NCI-H2107 treated with DMSO at 0.1 percent for 48 hours (cell line): ENCODE measurements around the gene SNX25.
A peak's percentile ranks its signal among the peaks of the same experiment; 100 is the strongest.

Experiments used
- DNase-seq: peaks from one replicate; lab custom pipeline; 2025; ENCODE audit not compliant: unreplicated experiment; lab: John Stamatoyannopoulos, UW

The SNX25 gene

DNA sequence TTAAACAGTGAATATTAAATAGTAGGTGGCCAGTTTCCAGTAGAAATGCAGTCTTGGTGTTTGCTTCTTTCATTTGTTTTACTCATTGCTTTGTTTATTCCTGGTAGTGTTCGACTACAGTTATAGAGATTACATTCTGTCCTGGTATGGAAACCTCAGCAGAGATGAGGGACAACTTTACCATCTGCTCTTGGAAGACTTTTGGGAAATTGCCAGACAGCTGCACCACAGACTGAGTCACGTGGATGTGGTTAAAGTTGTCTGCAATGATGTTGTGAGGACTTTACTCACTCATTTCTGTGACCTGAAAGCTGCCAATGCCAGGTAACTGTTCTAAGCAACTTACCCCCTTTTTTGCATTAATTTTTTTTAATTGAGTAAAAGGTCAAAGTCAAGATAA lies 49.3 kb downstream of the SNX25 start:
- DNase-seq: peak; percentile 12

DNA sequence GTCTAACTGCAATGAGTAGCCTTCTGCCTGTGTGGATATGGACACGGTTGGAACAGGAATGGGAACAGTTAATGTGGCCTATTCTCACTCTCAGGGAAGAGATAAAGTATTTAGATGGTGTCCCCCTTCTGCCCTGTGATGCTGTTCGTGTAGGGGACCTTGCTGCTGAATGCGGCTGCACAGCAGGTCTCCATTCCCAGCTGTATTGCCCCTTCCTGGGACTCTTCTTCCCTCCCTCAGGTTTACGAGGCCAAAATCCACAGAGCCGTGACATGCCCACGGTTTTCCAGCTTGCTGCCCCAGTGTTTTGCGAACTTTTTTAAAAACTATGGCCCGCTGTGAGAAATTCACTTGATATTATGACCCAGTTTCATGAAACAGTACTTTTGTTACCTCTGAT lies 50.3 kb downstream of the SNX25 start:
- DNase-seq: no peak

DNA sequence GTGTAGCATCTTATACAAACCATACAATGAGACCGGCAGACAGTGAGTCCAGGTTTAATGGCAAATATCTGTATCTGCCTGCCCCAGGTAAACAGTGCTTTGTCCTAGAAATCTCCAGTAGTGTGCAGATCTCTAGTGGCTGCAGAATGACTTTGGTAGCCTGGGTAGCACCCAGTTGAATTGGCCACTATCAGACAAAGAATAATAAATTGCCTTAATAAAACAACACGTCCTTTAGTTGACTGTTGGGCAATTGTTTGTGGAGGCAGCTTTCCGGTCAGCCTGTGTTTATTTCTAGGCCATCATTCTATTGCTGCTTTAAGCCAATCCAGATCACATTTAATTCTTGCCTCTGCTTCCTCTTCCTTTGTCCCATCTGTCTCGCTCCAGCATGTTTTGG lies 52.5 kb downstream of the SNX25 start:
- no peak for DNase-seq

DNA sequence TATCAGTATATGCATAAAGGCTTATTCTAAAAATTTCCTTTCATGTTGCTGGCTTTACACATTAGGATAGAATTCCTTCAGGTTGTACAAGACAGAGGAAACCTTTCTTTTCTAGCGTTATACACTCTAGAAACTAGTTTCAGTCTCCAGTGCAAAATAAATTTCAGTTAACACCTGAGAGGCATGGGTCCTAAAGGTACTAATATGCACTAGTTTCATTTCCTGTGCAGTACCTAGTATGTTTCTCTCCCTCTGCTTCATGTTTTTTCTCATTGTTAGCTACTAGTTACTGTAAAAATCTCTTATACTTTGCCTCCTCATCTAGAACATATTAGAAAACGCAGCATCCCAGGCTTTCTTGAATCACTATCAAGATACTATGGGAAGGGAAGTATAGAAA lies 54.0 kb downstream of the SNX25 start:
- no peak for DNase-seq

DNA sequence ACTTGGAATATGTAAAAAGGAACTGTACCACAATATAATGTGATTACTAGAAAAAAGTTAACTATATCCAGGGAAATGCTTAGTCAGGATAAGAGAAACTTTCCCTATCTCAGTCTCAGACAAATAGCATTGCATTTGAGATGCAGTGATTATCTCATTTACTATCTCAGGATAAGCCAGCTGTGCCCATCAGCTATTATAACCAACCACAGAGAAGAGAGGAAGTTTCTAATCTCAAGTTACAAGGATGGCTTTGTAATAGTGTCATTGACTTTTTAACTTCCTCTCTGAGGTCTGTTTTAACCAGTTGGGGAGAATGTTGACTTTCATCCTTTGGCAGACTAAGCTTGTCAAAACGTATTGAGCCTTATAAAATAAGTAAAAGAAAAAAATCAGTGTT lies 56.5 kb downstream of the SNX25 start:
- DNase-seq: no peak

DNA sequence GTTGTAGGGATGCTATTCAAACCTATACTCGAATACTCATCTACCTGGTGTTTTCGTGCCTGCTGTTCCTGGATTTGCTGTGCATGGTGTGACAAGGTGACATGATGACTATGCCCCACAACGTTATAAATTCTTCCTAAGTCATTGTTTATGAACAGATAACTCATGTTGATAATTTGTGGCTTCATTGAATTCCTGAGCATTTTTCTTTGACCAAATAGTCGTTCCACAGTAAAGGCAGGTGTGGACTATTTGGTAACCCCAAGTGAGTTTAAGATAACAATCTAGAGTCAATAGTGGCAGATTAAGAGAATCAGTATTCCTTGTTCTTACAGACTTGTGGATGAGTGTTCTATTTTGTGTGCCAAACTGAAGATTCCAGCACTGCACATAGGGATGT lies 59.9 kb downstream of the SNX25 start:
- DNase-seq: no peak

DNA sequence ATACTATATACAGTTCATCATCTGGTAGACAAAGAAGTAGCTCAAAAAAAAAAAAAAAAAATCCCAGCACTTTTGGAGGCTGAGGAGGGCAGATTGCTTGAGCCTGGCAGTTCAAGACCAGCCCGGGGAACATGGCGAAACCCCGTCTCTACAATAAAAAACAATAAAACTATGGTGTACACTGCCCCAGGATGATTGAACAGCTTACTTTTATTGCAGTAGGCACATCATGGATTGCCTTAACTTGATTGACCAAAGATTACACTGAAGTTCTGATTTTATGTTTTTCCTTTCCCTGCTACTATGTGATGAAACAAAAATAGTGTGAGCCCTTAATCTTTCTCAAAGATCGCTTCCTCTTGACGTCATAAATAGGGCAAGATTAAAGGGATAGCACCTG lies 60.6 kb downstream of the SNX25 start:
- DNase-seq: no peak

DNA sequence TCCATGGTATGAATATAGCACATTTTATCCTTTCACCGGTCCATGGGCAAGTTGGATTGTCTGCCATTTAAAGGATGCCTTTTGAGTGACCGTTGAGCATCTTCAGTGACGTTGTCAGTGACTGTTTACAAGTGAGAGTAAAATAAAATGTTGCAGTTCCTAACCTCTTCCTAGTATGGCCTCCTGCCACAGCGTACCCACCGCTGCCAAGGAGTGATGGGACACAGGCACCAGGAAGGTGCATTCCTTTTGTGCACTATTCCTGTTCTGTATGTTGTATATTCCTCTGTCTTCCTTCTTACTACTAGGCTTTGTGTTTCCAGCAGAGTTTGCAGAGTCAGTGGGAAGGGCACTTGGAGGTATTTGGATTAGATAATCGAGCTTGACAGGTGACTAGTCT lies 61.5 kb downstream of the SNX25 start:
- no peak for DNase-seq

DNA sequence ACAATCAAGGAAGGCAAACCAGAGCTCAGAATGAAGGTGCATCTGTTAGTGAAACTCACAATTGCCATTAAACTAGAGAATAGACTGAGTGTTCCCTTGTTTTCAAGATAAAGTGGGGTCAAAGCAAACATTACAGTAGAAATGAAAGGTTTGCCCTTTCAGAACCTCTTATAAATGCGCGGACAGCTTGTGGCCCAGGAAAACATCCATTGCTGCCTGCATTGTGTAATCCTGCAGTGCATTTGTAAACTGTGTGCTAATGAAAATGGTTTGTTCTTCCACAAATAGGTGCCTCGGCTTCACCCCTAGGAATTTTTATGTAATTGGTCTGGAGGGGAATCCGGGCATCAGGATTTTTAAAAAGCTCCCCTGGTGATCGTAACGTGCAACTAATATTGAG lies 62.8 kb downstream of the SNX25 start:
- no peak for DNase-seq

DNA sequence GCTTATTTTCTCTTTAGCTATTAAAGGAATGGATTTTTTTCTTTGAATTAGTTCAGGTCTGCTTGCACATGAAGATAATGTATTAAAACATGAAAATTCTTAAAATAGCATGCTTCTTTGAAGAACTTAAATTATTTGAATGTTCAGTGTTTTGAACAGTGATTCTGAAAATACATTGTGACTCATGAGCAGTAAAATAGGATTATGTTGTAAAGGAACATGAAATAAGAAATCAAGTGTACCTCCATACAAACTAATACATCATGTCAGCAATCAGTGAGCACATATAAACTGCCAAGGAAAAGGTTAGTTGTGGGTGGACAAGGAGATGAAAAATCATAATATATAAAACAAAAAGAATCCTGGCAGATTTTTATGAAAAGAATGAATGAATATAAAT lies 66.1 kb downstream of the SNX25 start:
- DNase-seq: no peak

DNA sequence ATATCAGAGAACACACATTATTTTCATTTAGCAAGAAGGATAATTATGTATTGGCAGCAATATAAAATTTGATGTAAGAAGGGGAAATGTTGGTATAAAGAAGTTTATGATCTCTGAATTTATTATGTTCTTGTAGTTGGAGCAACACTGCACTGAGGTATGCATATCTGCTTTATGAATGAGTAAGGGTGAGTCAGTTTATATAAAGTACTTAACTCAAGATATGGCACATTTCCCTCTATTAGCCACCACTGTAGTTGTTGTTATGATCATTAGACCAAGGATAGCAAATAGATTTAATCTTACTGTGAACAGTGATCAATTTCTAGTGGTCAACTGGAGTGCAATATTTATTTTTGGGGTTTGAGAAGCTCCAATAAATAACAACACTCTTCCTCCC lies 66.6 kb downstream of the SNX25 start:
- no peak for DNase-seq

DNA sequence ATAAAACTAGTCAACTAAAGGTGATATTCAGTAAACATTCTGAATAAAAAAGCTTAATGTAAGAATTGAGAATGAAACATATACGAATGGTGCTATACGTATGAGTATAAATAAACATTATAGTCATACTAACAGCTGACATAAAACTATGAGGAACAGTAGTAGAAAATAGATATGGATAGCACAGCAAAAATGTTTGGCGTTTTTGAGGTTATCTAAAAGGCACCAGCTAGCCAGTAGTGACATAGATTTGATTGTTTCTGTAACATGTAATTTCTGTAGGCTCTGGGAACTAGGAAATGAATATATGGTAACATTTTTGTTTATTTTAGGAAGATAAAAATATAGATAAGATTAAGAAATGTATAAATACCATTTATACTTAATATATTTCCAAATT lies 69.3 kb downstream of the SNX25 start:
- no peak for DNase-seq

DNA sequence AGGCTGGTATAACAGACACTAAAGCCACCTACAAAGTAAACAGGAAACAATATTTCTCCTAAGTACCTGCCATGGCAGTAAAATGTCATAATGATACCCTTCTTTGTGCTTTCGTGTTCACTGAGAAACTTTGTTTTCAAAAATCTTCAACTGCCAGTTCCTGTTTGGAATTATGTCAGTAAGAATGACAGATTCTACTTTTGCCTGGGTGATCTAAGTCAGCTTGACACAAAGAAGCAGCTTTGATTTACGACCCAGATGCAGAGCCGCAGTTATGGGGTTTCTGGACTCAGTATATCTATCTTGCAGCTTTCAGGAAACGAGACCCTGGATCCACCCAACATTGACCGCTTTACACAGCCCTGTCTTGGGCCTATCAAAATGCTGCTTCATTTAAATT lies 71.2 kb downstream of the SNX25 start:
- peak; percentile 3 for DNase-seq

DNA sequence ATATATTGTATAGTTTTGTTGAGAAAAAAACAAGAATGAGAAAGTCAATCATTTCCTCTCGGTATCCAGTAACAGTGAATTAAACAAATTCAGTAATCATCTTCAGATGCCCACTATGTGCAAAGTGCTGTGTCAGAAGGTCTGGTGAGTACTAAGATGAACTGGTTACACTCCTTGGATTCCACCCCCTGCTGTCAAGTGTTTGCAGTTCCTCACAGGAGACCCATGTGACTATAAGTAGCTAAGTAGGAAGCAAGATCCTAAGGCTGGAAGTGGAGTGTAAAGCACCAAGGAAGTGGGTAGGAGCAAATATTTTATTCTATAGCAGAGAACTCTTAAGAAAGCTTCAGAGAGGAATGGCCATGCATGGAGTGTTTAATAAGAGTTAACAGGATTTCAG lies 73.6 kb downstream of the SNX25 start:
- DNase-seq: no peak

DNA sequence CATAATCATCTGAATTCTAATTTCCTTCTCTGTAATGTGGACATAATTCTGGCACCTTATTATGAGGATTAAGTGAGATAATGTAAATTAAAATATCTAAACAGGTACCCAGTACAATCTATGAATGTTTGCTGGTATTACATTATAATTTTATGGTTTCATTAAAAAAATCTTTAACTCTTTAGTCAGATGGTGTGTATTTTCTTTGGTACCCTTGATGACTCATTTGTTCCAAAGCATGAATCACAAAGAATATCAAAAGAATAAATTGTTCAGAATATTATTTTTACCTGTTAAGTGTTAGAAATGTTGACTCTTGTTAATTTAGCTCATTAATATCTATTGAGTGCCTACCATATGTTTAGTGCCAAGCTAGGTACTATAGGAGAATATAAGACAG lies 74.3 kb downstream of the SNX25 start:
- no peak for DNase-seq

DNA sequence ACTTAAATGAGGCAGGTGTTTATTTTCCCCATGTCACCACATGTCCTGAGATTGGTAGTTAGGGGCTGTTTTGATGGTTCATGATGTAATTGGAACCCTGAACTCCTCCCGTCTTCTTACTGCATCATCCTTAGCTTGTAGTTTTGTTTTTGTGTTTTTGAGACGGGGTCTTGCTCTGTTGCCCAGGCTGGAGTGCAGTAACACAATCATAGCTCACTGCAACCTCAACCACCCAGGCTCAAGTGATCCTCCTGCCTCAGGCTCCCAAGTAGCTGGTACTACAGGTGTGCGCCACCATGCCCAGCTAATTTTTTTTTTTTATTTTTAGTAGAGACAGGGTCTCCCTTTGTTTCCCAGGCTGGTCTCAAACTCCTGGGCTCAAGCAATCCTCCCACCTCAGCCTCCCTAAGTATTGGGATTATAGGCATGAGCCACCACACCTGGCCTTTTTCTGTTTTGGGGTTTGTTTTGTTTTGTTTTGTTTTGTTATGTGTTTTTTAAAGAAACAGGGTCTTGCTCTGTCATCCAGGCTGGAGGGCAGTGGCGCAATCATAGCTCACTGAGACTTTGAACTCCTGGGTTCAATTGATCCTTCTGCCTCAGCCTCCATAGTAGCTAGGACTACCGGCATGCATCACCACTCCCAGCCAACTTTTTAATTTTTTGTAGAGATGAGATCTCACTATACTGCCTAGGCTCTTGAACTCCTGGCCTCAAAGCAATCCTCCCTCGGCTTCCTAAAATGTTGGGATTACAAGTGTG lies 76.4 kb downstream of the SNX25 start:
- DNase-seq: no peak

DNA sequence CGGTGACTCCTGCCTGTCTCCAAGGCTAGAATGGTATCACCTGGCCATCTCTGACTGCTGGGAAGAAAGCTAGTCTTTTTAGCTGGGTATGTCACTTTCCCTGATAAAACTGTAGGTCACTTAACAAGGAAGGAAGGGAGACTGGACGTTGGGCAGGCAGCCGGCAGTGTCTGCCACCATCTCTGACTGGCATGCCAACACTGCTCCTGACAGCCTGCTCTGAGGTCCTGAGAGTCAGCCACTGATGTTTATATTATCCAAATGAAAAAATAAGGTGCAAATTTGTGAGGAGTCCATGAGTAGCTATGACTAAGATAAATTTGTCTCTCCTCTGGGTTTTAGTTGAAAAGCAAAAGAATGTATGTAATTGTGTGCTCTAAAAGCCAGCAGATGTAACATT lies 77.2 kb downstream of the SNX25 start:
- DNase-seq: no peak

DNA sequence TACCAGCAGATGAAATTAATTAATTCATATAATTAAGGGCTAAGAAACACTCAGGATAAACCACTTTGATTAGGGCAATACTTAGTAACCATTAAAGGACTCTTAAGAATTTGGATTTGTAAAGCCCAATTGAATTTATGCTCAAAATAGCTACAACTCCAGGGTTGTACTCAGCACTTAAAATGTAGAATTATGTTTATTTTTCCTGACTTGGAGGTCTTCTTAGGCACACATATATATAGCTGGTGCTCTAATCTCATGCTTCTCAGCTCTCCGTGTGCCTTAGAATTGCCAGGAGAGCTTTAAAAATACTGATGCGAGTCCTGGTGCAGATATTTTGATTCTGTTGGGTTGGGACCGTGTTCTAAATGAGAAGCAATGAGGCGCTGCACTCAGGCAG lies 77.6 kb downstream of the SNX25 start:
- DNase-seq: no peak

DNA sequence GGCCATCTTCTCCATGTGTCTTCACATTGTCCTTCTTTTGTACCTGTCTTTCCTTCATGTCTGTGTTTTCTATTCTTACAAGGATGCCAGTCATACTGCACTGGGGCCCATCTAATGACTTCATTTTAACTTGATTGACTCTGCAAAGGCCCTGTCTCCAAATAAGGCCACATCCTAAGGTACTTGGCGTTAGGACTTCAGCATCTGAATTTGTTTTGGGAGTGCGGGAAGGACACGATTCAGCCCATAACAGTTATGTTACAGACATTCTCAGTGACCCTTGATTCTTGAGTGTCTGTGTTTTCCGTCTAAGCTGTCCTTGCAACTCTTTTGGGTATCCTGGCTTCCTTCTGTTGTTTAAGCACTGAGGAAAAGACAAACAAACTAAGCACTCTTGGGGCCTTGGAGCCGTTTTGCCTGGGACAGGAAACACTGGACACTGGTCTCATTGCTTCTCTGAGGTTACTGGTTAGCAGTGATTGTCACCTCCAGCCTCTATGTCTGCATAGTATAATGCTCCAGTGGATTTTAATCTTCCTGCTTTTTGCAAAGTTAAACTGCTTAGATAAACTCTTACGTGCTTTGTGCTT lies 80.7 kb downstream of the SNX25 start:
- DNase-seq: no peak

DNA sequence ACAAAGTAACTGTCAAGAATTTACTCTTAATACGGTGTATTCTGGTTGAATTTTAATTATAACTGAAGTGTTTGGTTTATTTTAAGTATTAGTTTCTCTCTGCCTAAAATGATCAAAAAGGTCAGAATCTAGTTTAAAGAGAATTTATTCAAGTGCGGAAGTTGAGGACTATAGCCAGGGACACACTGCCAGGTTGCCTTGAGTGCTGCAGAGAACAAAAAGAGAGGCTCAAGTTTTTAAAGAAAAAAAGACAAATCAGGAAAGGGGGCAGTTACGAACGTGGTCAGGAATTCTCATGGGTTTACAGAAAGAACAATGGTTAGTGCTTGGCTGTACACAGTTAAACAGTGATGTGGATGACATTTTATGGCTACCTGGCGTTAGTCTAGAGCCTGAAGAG lies 81.3 kb downstream of the SNX25 start:
- DNase-seq: no peak

DNA sequence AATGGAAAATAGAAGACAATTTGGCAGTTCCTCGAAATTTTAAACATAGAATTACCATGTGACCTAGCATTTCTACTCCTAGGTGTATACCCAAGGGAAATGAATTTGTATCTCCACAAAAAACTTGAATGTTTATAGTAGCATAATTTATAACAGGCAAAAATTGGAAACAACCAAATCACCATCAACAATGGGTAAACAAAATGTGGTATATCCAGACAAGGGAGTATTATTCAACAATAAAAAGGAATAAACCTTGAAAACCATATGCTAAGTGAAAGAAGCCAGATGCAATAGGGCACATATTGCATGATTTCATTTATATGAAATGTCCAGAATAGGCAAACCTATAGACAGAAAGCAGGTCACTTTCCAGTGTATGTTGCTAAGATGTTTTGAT lies 83.8 kb downstream of the SNX25 start:
- no peak for DNase-seq

DNA sequence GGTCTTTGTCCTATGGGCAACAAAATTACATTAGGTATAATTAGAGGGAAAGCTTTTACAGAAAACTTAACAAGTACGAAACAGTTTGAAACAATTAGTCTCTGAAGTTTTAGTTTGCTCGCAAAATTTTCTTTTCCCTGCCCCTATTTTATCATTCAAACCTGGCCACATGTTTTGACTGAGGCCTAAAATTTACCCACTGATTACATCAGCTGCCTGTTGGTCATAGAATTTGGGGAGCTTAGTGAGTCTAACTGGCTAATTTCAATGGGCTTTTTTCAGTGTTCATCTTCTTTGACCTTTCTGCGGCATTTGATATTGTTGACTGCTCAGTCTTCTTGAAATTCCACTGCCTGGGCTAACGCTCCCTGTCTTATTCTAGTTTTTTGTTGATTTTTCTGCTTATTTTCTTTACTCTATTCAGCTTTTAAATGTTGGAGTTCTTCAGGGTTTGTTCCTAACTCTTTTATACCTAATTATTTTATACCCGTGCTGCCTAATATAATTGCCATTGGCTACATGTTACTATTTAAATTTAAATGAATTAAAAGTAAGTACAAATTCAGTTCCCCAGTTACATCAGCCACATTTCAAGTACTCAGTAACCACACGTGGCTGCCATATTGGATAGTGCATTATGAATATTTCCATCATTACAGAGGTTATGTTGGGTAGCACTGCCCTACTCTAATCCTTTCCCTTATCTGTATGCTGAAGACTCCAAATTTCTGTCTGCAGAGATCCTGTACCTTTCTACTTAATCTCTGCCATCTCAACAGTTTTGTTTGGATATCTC lies 87.5 kb downstream of the SNX25 start:
- DNase-seq: no peak
